GM12878 (cell line): ENCODE results near the gene CELF3. TPM values are rescaled to one million over a fixed set of nuclear protein-coding genes. Genes with fewer than 3 reads are reported as not detected.
"Not testable (repeated sequence)": the region's sequence is repeated elsewhere in the genome, so short reads cannot be mapped to it uniquely, and the experiment has no call there.

ENCODE experiments used
- ATAC-seq: fragments of 200-7000 bp; cut with Tn5 transposase; 3 replicates; pipeline ENCODE4 v1.9.1; 2020; ENCODE audit warnings: mild to moderate bottlenecking, moderate library complexity
- BruUV-seq: library from RNA; stranded (reverse); fragments of 400-500 nt; replicated peaks from 2 replicates; lab custom pipeline; 2021; lab: Mats Ljungman, UMichigan
- CTCF ChIA-PET: fragments of 300-600 bp; sonication (Branson Sonifier 250); formaldehyde crosslinking; extraction: SDS; loops from one replicate; lab custom pipeline; 2021; ENCODE audit warnings: inconsistent platforms; lab: Yijun Ruan, JAX
- POLR2A ChIA-PET: fragments of 350-600 bp; formaldehyde crosslinking; extraction: SDS; loops from one replicate; lab custom pipeline; 2021; ENCODE audit warnings: inconsistent platforms; lab: Charles Lee
- RAD21 ChIA-PET: fragments of 300-600 bp; sonication (Branson Sonifier 250); formaldehyde crosslinking; loops from one replicate; lab custom pipeline; 2023; ENCODE audit warnings: antibody characterized with exemption; ENCODE audit not compliant: unreplicated experiment; lab: Charles Lee
- SMC1A ChIA-PET: fragments of 300-600 bp; sonication (Branson Sonifier 250); formaldehyde crosslinking; loops from one replicate; lab custom pipeline; 2023; ENCODE audit not compliant: unreplicated experiment, uncharacterized antibody; lab: Charles Lee
- DNase-seq: peaks from one replicate; pipeline ENCODE4 v3.0.0-alpha.2; 2011; ENCODE audit warnings: low read depth, low spot score
- FAIRE-seq: peaks from 3 replicates; lab custom pipeline; 2011; peaks lifted over from hg19 to GRCh38; lab: Jason Lieb, UNC
- H2AFZ ChIP-seq: 2 replicates; pipeline ENCODE4 v1.6.0; 2011; ENCODE audit warnings: low read depth, low read length, control low read depth; ENCODE audit not compliant: control insufficient read depth
- H3K27ac ChIP-seq: 2 replicates; pipeline ENCODE4 v1.5.1; 2011; ENCODE audit warnings: control low read depth; ENCODE audit not compliant: control insufficient read depth, insufficient read depth
- H3K27me3 ChIP-seq, 2 experiments: replicated peaks in 1 of 2; 2 replicates each; pipeline versions ENCODE4 v1.6.0 to v1.6.1; 2011; ENCODE audit warnings: low read length in 1 of 2; ENCODE audit not compliant: control insufficient read depth in 2 of 2, insufficient read depth in 2 of 2
- H3K36me3 ChIP-seq, 2 experiments: 2 replicates each; pipeline ENCODE4 v1.5.1; 2011; ENCODE audit warnings: low read length in 1 of 2; ENCODE audit not compliant: control insufficient read depth in 2 of 2, insufficient read depth in 2 of 2
- H3K4me1 ChIP-seq: 2 replicates; pipeline ENCODE4 v1.6.1; 2011; ENCODE audit warnings: mild to moderate bottlenecking, low read length, moderate library complexity, mixed read lengths; ENCODE audit not compliant: control insufficient read depth, insufficient read depth
- H3K4me2 ChIP-seq: 2 replicates; pipeline ENCODE4 v1.6.0; 2011; ENCODE audit warnings: control low read depth; ENCODE audit not compliant: control insufficient read depth, insufficient read depth
- H3K4me3 ChIP-seq: fragments of 200-600 bp; sonication (generic); 2 replicates; pipeline ENCODE4 v1.5.1; 2016
- H3K79me2 ChIP-seq: 2 replicates; pipeline ENCODE4 v1.6.0; 2011; ENCODE audit warnings: low read length; ENCODE audit not compliant: control insufficient read depth, insufficient read depth
- H3K9ac ChIP-seq: 2 replicates; pipeline ENCODE4 v1.8.0; 2011; ENCODE audit warnings: low read length, control low read depth, mixed read lengths; ENCODE audit not compliant: control insufficient read depth, insufficient read depth
- H3K9me3 ChIP-seq: replicated peaks from 3 replicates; pipeline ENCODE4 v1.5.1; 2011; ENCODE audit warnings: mild to moderate bottlenecking, low read length; ENCODE audit not compliant: control insufficient read depth, insufficient read depth
- H4K20me1 ChIP-seq: 2 replicates; pipeline ENCODE4 v1.6.0; 2011; ENCODE audit not compliant: control insufficient read depth, insufficient read depth
- MTA2 ChIP-seq: fragments of 450-650 bp; IDR thresholded peaks from 2 replicates; pipeline ENCODE4 v1.6.1; 2016; ENCODE audit warnings: low read depth, mild to moderate bottlenecking, moderate library complexity
- MTA3 ChIP-seq: IDR thresholded peaks from 2 replicates; pipeline ENCODE4 v1.6.1; 2012; ENCODE audit warnings: low read length, inconsistent platforms, borderline replicate concordance
- RFX5 ChIP-seq: IDR thresholded peaks from 2 replicates; pipeline ENCODE4 v1.6.1; 2011; ENCODE audit warnings: low read depth, low read length, improper control_type of control experiment
- WGBS: methylation state at CpG from one replicate; pipeline ENCODE4 v1.1.6; 2016; ENCODE audit warnings: low lambda C conversion rate; ENCODE audit not compliant: insufficient replicate concordance, insufficient coverage; ENCODE audit errors: missing lambda C conversion rate; 5-methylcytosine and 5-hydroxymethylcytosine counted together
- in situ Hi-C: fragments of 300-500 bp; cut with MboI; formaldehyde crosslinking; loops from 9 replicates; pipeline ENCODE4 v1.14.3; 2018; ENCODE audit warnings: mixed read lengths
- intact Hi-C: fragments of 100-400 bp; cut with micrococcal nuclease; formaldehyde crosslinking; loops from one replicate; pipeline ENCODE4 v1.14.2; 2022; ENCODE audit not compliant: unreplicated experiment
- polyA plus RNA-seq, 11 experiments: library from polyadenylated mRNA; depleted of rRNA in 4 of 11; unstranded in 6 of 11; stranded (reverse) in 5 of 11; fragments of >200 nt; fragmentation: Nextera tagmentation in 4 of 11; fragmentation: Illumina TruSeq in 1 of 11; extraction: Ambion mirVana in 4 of 11; extraction: Trizol in 1 of 11; gene quantifications; 1 replicate in 1 of 11; 2 replicates in 10 of 11; pipeline versions ENCODE4 v1.2.1 to v1.2.3, GENCODE V29; 2011 to 2016; ENCODE audit warnings: inconsistent platforms in 2 of 11, missing spikeins in 2 of 11, low read depth in 1 of 11
- total RNA-seq, 4 experiments: library from RNA; depleted of rRNA in 3 of 4; stranded (reverse); fragments of >200 nt in 3 of 4; fragmentation: Illumina TruSeq in 1 of 4; extraction: Trizol in 1 of 4; gene quantifications; 2 replicates each; pipeline versions ENCODE4 v1.2.1 to v1.2.3, GENCODE V29; 2013 to 2021

Gene CELF3
- total and polyA plus RNA-seq, 10 of the 15 experiments (the other 5 are each of a cell fraction or from before 2014, with no cell fraction given), result 0.09 TPM; not detected in 9

- SMC1A ChIA-PET, result no interaction called here
- Histone ChIP-seq H3K27ac (no peak overlapping the region), H3K79me2 (no peaks in the 10 kb centered on the region), H3K4me3 (no peak overlapping the region), H3K4me2 (no peak overlapping the region), H3K9me3 (no peaks in the 10 kb centered on the region), H3K27me3 (no peaks in the 10 kb centered on the region), H4K20me1 (no peaks in the 10 kb centered on the region), H2AFZ (no peak overlapping the region), H3K4me1 (no peaks in the 10 kb centered on the region), H3K36me3 (peaks cover 1 to 5% of the 10 kb centered on the region in 2 experiments; a peak in 2 of 4 replicates), H3K9ac (no peak overlapping the region)
- WGBS, result 48% methylated on average over 1 of the region's 1 CpG
- DNase-seq, result no peak
- FAIRE-seq, result no peak
- intact Hi-C loops (no loop called here), in situ Hi-C loops (no loop called here)
- BruUV-seq, result no TSS peak
- TF ChIP-seq MTA2 (no peak), RFX5 (no peak), MTA3 (no peak)
- ATAC-seq, result no peak
- CTCF ChIA-PET, result no interaction called here
- RAD21 ChIA-PET, result no interaction called here
- POLR2A ChIA-PET, result no interaction called here
Observed at GRCh38 chr1:151673407-151673806, 43.2 kb downstream of the CELF3 start.

GRCh38 chr1:151670036-151670675 is 46.4 kb downstream of the CELF3 start:
- H3K9me3 ChIP-seq, H3K27me3 ChIP-seq, H2AFZ ChIP-seq, H3K4me1 ChIP-seq, intact Hi-C loops, H3K4me3 ChIP-seq, DNase-seq, H3K36me3 ChIP-seq, H3K79me2 ChIP-seq, FAIRE-seq, H3K27ac ChIP-seq, ATAC-seq, RAD21 ChIA-PET, H3K9ac ChIP-seq, H4K20me1 ChIP-seq, in situ Hi-C loops, BruUV-seq, H3K4me2 ChIP-seq: not testable (repeated sequence)
- ChIA-PET POLR2A (interaction anchor here (0.6 kb wide), 1 partner anchor 177 kb away, joined by 7 read pairs; no protein-coding TSS in a partner anchor), CTCF (interaction anchor here (1.7 kb wide), 1 partner anchor 64 kb away, joined by 4 read pairs; no protein-coding TSS in a partner anchor), SMC1A (interaction anchor here (2.0 kb wide), 1 partner anchor 10 kb away, joined by 6 read pairs; no protein-coding TSS in a partner anchor)
- 94% methylated on average over 2 of the region's 2 CpGs for whole genome bisulfite sequencing
